ENCODE measurements around the gene CALHM5. TPM values are rescaled to one million over a fixed set of nuclear protein-coding genes. Genes with fewer than 3 reads are reported as not detected.

CALHM5 gene
- total RNA-seq, 1 donor from 2014 or later, result 2.9 TPM

GRCh38 chr6:116564921-116565872, 53.8 kb downstream of the CALHM5 start:
- DNase-seq (ENCODE audit: missing footprints) (peak; percentile 73), ATAC-seq (peak; percentile 74)
- intact Hi-C loops (cut with DNase I), result loop anchor here (5.0 kb wide), 1 partner anchor 298 kb away; no protein-coding TSS in a partner anchor

DNA sequence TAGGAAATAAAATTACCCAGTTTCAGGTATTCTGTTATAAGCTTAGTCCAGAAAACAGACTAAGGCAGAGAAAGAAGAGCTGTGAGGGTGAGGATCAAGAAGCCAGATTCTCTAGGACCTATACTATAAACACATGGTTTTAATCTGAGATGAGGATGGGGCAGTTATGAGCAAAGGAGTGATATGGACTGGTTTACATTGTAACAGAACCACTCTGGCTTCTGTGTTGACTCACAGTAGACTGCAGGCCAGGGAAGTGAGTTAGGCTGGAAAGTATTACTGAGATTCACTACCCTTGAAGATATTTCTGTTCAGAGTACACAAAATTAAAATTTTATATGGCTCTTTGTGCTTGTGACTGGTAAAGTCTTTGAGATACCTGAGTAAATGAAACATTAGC, 56.7 kb downstream of the CALHM5 start:
- DNase-seq (ENCODE audit: missing footprints), result no peak
- no peak for ATAC-seq
- intact Hi-C loops (cut with DNase I), result no loop called here

DNA sequence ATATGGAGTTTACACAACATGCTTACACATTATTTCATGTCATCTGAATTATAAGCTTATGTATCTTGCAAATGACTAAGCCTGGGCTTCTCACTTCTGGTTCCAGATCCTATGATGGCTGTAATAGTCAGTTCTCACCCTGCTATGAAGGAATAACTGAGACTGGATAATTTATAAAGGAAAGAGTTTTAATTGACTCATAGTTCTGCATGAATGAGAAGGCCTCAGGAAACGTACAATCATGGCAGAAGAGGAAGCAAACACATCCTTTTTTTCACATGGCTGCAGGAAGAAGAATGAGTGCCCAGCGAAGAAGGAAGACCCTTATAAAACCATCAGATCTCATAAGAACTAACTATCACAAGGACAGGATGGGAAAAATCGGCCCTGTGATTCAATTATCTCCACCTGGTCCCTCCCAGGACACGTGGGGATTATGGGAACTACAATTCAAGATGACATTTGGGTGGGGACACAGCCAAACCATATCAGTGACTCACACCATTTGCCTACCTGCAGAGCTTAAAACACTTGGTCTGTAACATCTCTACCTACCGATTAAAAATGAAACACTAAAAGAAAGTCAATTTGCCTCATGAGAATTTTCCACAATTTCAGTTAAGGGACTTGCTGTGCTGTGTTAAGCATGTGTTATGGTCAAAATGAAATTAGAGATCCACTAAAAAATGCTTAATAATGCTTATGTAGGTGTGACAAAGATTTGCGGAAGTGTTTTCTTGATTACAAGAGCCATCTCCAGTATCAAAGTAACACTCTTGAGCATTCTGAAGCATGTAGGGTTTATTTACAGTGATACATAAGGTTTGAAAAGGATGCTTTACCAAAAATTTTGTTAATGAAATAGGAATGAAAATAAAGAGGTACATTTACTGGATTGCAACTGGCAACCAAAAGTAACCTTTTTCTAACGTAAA, 57.6 kb downstream of the CALHM5 start:
- DNase-seq (ENCODE audit: missing footprints) (no peak), ATAC-seq (no peak)
- intact Hi-C loops (cut with DNase I), result no loop called here

DNA sequence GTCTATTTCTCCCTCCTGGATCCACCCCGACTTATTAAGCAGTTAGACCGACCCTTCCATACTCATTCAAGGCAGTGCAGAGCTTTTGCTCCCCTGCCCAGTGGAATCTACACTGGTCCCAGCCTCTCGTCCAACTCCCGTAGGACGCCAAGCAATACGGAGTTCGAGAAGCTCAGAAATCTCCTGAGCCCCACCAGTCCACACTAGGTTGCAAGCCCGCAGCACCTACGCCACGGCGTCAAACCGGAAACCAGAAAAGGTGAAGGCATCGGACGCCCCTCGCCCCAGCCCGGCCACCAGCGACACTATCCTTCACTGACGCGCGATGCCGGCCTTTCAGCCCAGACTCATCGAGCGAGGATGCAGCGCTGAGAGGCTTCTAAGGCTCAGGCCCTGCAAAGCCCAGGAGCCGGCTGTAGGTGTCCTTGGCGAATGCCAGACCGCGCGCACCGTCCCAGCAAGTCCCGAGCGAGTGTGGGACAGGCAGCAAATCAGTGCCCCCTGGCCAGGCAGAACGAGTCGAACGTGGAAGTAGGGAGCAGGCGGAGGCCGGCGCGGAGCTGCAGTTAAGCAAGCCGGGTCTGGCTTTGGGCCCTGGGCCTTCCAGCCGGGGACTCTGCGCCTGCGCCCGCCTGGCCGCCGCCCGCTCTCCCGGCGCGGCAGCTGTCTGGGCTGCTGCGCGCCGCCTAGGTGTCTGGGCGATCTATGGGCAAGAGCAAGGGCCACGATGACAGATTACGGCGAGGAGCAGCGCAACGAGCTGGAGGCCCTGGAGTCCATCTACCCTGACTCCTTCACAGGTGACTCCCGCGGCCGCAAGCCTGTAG, 59.6 kb downstream of the CALHM5 start, which contains the start of gene RWDD1:
Gene RWDD1 (plus strand): TSS at position 649 of the 827 bp plus-strand sequence. CDS start 79 bp downstream, at position 728.
- DNase-seq (ENCODE audit: missing footprints) (peak; percentile 99), ATAC-seq (peak; percentile 99)
- intact Hi-C loops (cut with DNase I), result loop anchor here (5.0 kb wide), 1 partner anchor 96 kb away; the partner anchor contains the start of gene ZUP1

DNA sequence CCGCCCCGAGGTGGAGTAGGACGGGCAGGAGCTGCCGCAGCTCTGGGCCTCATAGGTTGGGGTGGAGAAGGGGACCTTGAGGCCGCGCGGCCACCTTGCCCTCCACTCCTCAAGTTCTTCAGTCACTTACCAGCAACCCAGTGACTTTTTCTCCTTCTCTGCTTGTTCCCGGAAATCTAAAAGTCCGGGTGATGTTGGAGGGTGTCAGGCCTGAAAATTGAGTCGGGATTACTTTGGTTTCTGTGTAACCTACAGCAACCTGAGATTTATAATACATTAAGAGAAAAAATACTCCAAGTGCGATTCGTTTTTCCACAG, 60.2 kb downstream of the CALHM5 start:
- DNase-seq (ENCODE audit: missing footprints) (no peak), ATAC-seq (no peak)
- intact Hi-C loops (cut with DNase I), result loop anchor here (5.0 kb wide), 1 partner anchor 96 kb away; the partner anchor contains the start of gene ZUP1

DNA sequence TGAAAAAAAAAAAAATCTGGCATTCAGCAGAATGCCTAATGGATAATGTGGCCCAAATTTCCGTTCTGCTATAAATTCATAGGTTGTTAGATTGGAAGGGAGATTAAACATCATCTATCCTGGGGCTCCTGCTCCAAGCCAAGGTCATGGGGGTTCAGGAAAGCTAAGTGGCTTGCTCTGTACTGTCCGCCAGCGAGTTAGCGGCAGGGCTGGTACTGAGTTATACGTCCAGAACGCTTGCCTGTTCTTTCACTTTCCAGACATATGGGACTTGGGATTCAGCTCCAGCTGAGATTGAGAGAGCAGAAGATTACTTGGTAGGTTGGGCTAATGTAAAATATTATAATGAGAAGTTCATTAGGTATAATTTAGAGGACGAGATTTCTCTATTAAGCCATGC, 60.7 kb downstream of the CALHM5 start:
- no peak for ATAC-seq
- peak; percentile 65 for DNase-seq (ENCODE audit: missing footprints)
- intact Hi-C loops (cut with DNase I), result loop anchor here (5.0 kb wide), 1 partner anchor 95 kb away; the partner anchor contains the start of gene ZUP1

Other genes with a start within 250 kb of the CALHM5 start
- 80.6 TPM for gene TSPYL1, start 231.7 kb upstream of the CALHM5 start, total RNA-seq
- gene DSE, start 140.7 kb upstream of the CALHM5 start, total RNA-seq, result 11.6 TPM
- gene CALHM6, start 50.3 kb upstream of the CALHM5 start, total RNA-seq, result 2.9 TPM
- gene TRAPPC3L, start 34.0 kb downstream of the CALHM5 start, total RNA-seq, result not detected
- not detected for gene CALHM4, start 42.1 kb downstream of the CALHM5 start, total RNA-seq
- gene RWDD1, start 59.9 kb downstream of the CALHM5 start, total RNA-seq, result 72.6 TPM
- not detected for gene RSPH4A, start 104.8 kb downstream of the CALHM5 start, total RNA-seq
- 3.8 TPM for gene ZUP1, start 157.1 kb downstream of the CALHM5 start, total RNA-seq
- 7.3 TPM for gene KPNA5, start 169.6 kb downstream of the CALHM5 start, total RNA-seq

Measured in Right ventricle myocardium inferior (tissue), 1 donor.